Mesenteric fat pad (tissue), 1 donor: ENCODE results near the gene ABL2. TPM values are rescaled to one million over a fixed set of nuclear protein-coding genes. Genes with fewer than 3 reads are reported as not detected.

Experiments
- DNase-seq: peaks from one replicate; pipeline ENCODE4 v3.0.0-alpha.2; 2020; ENCODE audit warnings: low spot score
- total RNA-seq: library from RNA; stranded (reverse); fragmentation: NEBNext Ultra II Directional; extraction: Animal tissue kit (Norgen Biotek cat#: 25700); gene quantifications from one replicate; pipeline ENCODE4 v1.2.1, GENCODE V29; 2021
- donor health status: DM: yes; HTN: yes; CAD: no.

The ABL2 gene
- total RNA-seq, 1 donor from 2014 or later = 66.7 TPM

DNA sequence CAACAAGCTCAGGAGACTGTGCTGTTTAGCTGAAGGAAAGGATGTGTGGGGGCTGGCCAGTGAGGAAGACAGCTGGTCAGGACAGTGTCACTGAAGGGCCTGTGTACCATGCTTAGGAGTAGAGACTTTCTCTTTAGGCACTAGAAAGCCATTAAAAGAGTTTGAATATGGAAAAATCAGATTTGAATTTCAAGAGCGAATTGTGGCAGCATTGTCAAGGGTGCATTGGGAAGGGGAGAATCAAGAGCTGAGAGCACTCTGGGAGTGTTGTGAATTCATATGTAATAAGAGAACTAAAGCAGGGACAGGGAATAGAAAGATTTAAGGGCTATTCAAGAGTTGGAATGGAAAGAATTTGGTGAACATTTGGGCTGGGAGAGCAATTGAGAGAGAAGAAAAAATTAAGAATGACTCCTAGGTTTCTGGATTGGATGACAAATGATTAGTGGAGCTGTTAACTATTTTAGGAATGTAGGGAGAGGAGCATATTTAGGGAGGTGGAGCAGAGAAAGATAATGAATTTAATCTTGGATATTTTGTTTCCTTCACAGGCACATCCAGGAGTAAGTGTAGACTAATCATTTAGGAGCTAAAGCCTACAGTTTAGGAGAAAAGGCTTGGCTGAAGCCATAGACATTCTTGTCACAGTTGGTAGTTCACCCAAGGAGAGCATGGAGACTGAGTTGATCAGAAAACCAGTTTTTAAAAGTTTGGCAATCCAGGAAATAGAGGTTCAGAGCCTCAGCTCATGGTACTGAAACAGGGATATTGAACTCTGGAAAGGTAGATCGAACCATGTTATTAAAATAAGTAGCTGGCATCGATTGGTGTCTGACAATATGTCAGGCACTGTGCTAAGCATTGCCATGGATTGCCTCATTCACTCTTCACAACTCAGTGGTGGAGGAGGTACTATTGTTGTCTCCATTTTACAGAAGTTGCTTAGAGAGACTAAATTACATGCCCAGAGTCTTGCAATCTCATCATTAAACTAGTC is 170.7 kb downstream of the ABL2 start:
- no peak for DNase-seq

- no peak for DNase-seq
Observed at GRCh38 chr1:179055937-179056336, 173.5 kb downstream of the ABL2 start.

GRCh38 chr1:179053486-179053885 is 176.0 kb downstream of the ABL2 start:
- no peak for DNase-seq

- DNase-seq = no peak
Observed at GRCh38 chr1:179052776-179053175, 176.7 kb downstream of the ABL2 start.

Other genes starting within 250 kb of the ABL2 start
- gene FAM20B, start 203.8 kb downstream of the ABL2 start, total RNA-seq = 49.5 TPM
- gene TOR3A, start 147.6 kb downstream of the ABL2 start, total RNA-seq = 22.3 TPM
- 59.2 TPM for gene SOAT1, start 64.1 kb upstream of the ABL2 start, total RNA-seq
- not detected for gene AXDND1, start 136.3 kb upstream of the ABL2 start, total RNA-seq